Loucy (cell line): ENCODE results near the gene PMVK.

ENCODE experiments used
- H2AFZ ChIP-seq: fragments of 200-600 bp; sonication (generic); 2 replicates; pipeline ENCODE4 v1.6.0; 2016; ENCODE audit warnings: antibody characterized with exemption, mild to moderate bottlenecking, low read length, moderate library complexity
- H3F3A ChIP-seq: fragments of 200-600 bp; 2 replicates; pipeline ENCODE4 v1.6.0; 2016; ENCODE audit warnings: antibody characterized with exemption, low read depth, mild to moderate bottlenecking
- H3K27me3 ChIP-seq: fragments of 200-600 bp; sonication (generic); 2 replicates; pipeline ENCODE4 v1.6.1; 2014; ENCODE audit warnings: low read length, mild to moderate bottlenecking; ENCODE audit not compliant: insufficient read depth, poor library complexity, severe bottlenecking
- H3K36me3 ChIP-seq: fragments of 200-600 bp; sonication (generic); 2 replicates; pipeline ENCODE4 v1.6.1; 2016; ENCODE audit warnings: low read length; ENCODE audit not compliant: insufficient read depth
- H3K4me1 ChIP-seq: fragments of 200-600 bp; sonication (generic); 2 replicates; pipeline ENCODE4 v1.5.1; 2014; ENCODE audit warnings: low read length, mild to moderate bottlenecking; ENCODE audit not compliant: insufficient read depth, poor library complexity, severe bottlenecking
- H3K4me2 ChIP-seq: fragments of 200-600 bp; sonication (generic); 2 replicates; pipeline ENCODE4 v1.6.0; 2014; ENCODE audit warnings: antibody characterized with exemption, low read length, low read depth, mild to moderate bottlenecking; ENCODE audit not compliant: poor library complexity, severe bottlenecking
- H3K4me3 ChIP-seq: fragments of 200-600 bp; sonication (generic); 2 replicates; pipeline ENCODE4 v1.5.1; 2014; ENCODE audit warnings: low read length, mild to moderate bottlenecking, mixed read lengths; ENCODE audit not compliant: poor library complexity, severe bottlenecking
- H3K79me2 ChIP-seq: fragments of 200-600 bp; sonication (generic); 2 replicates; pipeline ENCODE4 v1.6.1; 2014; ENCODE audit warnings: low read length; ENCODE audit not compliant: insufficient read depth
- H3K9ac ChIP-seq: fragments of 200-600 bp; sonication (generic); 2 replicates; pipeline ENCODE4 v1.6.0; 2014; ENCODE audit warnings: mild to moderate bottlenecking, low read depth, low read length, moderate library complexity; ENCODE audit not compliant: poor library complexity, severe bottlenecking
- H3K9me2 ChIP-seq: fragments of 200-600 bp; sonication (generic); replicated peaks from 2 replicates; pipeline ENCODE4 v1.6.1; 2016; ENCODE audit warnings: low read depth, low read length, mixed read lengths
- H3K9me3 ChIP-seq: fragments of 200-600 bp; sonication (generic); 2 replicates; pipeline ENCODE4 v1.6.1; 2014; ENCODE audit warnings: mild to moderate bottlenecking, antibody characterized with exemption, low read length, low read depth; ENCODE audit not compliant: insufficient read depth
- H4K20me1 ChIP-seq: fragments of 200-600 bp; sonication (generic); 2 replicates; pipeline ENCODE4 v1.6.0; 2014; ENCODE audit warnings: antibody characterized with exemption, low read length, mild to moderate bottlenecking; ENCODE audit not compliant: insufficient read depth, poor library complexity, severe bottlenecking
- EZH2phosphoT487 ChIP-seq: fragments of 200-600 bp; IDR thresholded peaks from 2 replicates; pipeline ENCODE4 v1.6.1; 2018; ENCODE audit warnings: antibody characterized with exemption, mild to moderate bottlenecking, moderate library complexity, borderline replicate concordance
- TF ChIP-seq, protein P1 (sequence below): fragments of 200-600 bp; sonication (generic); conservative IDR thresholded peaks from 2 replicates; pipeline ENCODE4 v1.5.1; 2014; ENCODE audit warnings: mild to moderate bottlenecking, antibody characterized with exemption, low read length

PMVK gene

DNA sequence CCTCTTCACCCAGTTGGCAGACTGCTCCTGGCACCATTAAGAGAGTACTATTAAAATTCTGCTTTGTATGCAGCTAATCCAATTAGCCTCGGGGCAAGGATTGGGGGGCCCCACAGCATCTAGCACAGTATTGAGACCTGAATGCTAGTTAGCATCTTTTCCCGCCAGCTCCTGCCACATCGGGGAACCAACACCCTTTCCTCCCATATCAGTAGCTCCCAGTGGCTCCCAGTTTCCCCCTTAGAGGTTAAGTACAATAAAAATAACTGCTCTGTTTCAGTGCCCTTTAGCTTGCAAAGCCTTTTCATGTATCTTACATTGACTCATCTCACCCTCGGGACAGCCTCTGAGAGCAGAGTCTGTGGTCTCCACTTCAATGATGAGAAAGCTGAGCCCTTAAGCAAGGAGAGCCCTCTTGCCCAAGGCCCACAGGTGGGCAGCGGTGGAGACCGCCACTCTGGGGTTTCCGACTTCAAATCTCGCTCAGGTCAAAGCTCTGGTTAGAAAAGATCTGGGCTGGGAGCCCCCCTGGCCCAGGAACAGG is 4.2 kb upstream of the PMVK start:
- peak overlapping the region; percentile 82 for H3K9ac ChIP-seq
- H3K4me3 ChIP-seq: peak overlapping the region; percentile 70
- H4K20me1 ChIP-seq: no peaks in the 10 kb centered on the region
- no peaks in the 10 kb centered on the region for H3K27me3 ChIP-seq
- H2AFZ ChIP-seq: no peak overlapping the region
- TF ChIP-seq, protein P1, sequence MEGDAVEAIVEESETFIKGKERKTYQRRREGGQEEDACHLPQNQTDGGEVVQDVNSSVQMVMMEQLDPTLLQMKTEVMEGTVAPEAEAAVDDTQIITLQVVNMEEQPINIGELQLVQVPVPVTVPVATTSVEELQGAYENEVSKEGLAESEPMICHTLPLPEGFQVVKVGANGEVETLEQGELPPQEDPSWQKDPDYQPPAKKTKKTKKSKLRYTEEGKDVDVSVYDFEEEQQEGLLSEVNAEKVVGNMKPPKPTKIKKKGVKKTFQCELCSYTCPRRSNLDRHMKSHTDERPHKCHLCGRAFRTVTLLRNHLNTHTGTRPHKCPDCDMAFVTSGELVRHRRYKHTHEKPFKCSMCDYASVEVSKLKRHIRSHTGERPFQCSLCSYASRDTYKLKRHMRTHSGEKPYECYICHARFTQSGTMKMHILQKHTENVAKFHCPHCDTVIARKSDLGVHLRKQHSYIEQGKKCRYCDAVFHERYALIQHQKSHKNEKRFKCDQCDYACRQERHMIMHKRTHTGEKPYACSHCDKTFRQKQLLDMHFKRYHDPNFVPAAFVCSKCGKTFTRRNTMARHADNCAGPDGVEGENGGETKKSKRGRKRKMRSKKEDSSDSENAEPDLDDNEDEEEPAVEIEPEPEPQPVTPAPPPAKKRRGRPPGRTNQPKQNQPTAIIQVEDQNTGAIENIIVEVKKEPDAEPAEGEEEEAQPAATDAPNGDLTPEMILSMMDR: no peak
- TF ChIP-seq EZH2phosphoT487: no peak
- H3K79me2 ChIP-seq: peaks cover 7% of the 10 kb centered on the region
- peaks cover 8% of the 10 kb centered on the region; the same call in 1 of the 2 replicates for H3F3A ChIP-seq
- H3K4me2 ChIP-seq: peak overlapping the region; percentile 89
- no peaks in the 10 kb centered on the region for H3K9me2 ChIP-seq
- H3K9me3 ChIP-seq: no peaks in the 10 kb centered on the region
- peaks cover 12% of the 10 kb centered on the region; the same call in 1 of the 2 replicates for H3K36me3 ChIP-seq
- peaks cover 81% of the 10 kb centered on the region for H3K4me1 ChIP-seq

- peaks cover 87% of the 10 kb centered on the region for H3K4me1 ChIP-seq
- H3F3A ChIP-seq: peaks cover 8% of the 10 kb centered on the region; the same call in 1 of the 2 replicates
- H4K20me1 ChIP-seq: no peaks in the 10 kb centered on the region
- H3K9me3 ChIP-seq: no peaks in the 10 kb centered on the region
- H3K4me2 ChIP-seq: peak overlapping the region; percentile 89
- H3K79me2 ChIP-seq: peaks cover 12% of the 10 kb centered on the region
- peak overlapping the region; percentile 82 for H3K9ac ChIP-seq
- H3K9me2 ChIP-seq: no peaks in the 10 kb centered on the region
- TF ChIP-seq EZH2phosphoT487: no peak
- TF ChIP-seq, protein P1: no peak
- no peaks in the 10 kb centered on the region for H3K27me3 ChIP-seq
- H2AFZ ChIP-seq: no peak overlapping the region
- H3K4me3 ChIP-seq: peak overlapping the region; percentile 70
- H3K36me3 ChIP-seq: peaks cover 7% of the 10 kb centered on the region; the same call in 1 of the 2 replicates
These were observed 3.7 kb upstream of the PMVK start for GRCh38 chr1:154940213-154940560.

GRCh38 chr1:154938604-154939399 is 2.3 kb upstream of the PMVK start:
- Histone ChIP-seq H3K4me1 (peaks cover 79% of the 10 kb centered on the region), H3K4me2 (peak overlapping the region; percentile 84), H3F3A (peaks cover 8% of the 10 kb centered on the region; the same call in 1 of the 2 replicates), H3K9me2 (no peaks in the 10 kb centered on the region), H3K9me3 (no peaks in the 10 kb centered on the region), H3K9ac (peak overlapping the region; percentile 89), H3K27me3 (no peaks in the 10 kb centered on the region), H3K36me3 (no peaks in the 10 kb centered on the region), H4K20me1 (no peaks in the 10 kb centered on the region), H2AFZ (no peak overlapping the region), H3K79me2 (peaks cover 20% of the 10 kb centered on the region), H3K4me3 (no peak overlapping the region)
- TF ChIP-seq, protein P1: no peak
- TF ChIP-seq EZH2phosphoT487: no peak
